ENCODE measurements around the gene HPSE2.

HPSE2 gene

DNA sequence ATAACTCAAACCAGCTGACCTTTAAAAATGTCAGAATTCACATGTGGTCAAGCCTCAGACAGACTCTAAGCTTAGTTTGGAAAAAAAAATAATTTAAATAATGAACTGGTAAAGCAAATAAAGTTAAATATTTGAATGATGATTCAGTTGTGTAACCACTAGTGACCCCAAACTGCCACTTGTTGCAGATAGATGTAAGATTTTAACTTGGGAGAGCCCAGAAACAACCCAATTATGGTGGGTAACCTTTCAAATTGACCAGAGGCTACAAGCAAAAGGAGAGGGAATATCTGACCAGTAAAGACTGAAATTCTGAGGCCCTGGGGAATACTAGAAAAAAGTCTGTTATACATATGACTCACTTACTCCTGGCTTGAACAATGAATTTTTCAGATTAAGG lies 268.1 kb downstream of the HPSE2 start:
- no peak for TF ChIP-seq CTCF (IDR thresholded peaks at IDR 0.05; ENCODE audit: low read depth, low read length)
- DNase-seq (ENCODE audit: extremely low read depth, low read depth) = no peak

GRCh38 chr10:98963608-98964007 lies 272.0 kb downstream of the HPSE2 start:
- TF ChIP-seq CTCF (IDR thresholded peaks at IDR 0.05; ENCODE audit: low read depth, low read length) = no peak
- DNase-seq (ENCODE audit: extremely low read depth, low read depth) = no peak

- DNase-seq (ENCODE audit: extremely low read depth, low read depth) = no peak
- no peak for TF ChIP-seq CTCF (IDR thresholded peaks at IDR 0.05; ENCODE audit: low read depth, low read length)
Measured at GRCh38 chr10:98959379-98959778, 276.3 kb downstream of the HPSE2 start.

DNA sequence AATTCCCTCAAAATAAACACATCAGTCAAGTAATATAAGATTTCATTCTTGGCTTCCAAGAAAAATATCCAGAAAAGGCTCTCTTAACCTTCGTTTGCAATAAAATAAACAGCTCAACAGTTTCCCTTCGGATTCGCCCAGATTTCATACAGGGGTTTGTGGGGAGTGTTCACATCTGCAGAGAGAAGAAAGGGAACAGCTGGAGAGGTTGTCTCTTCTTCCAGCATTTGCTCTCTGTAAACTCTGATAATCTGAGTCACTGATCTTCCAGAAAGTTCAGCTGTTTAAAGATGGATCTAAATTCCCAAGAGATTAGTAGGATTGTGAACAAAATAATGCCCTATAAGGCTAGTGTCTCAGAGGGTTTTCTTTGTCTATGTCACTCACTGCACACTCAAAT lies 277.9 kb downstream of the HPSE2 start:
- no peak for DNase-seq (ENCODE audit: extremely low read depth, low read depth)
- no peak for TF ChIP-seq CTCF (IDR thresholded peaks at IDR 0.05; ENCODE audit: low read depth, low read length)

- no peak for TF ChIP-seq CTCF (IDR thresholded peaks at IDR 0.05; ENCODE audit: low read depth, low read length)
- DNase-seq (ENCODE audit: extremely low read depth, low read depth) = no peak
Measured at GRCh38 chr10:98956576-98957260, 278.9 kb downstream of the HPSE2 start.

DNA sequence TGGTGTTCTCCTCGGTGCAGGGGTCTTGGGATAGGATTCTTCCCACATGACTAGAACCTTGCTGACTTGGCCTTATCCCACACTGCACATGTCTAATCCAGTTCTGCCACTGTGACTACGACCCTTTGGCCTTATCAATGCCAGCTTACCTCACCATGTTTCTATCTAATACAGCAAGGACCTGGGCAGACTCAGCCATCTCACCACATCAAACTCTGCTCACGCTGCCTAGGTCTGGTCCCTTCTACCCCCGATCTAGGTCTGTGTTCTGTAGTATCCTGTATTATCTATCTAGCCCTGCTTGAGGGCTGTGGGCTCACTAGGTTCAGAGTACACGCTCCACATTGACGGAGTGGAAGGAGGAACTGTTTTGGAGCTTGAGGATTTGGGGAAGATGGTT lies 282.4 kb downstream of the HPSE2 start:
- TF ChIP-seq CTCF (IDR thresholded peaks at IDR 0.05; ENCODE audit: low read depth, low read length) = no peak

GRCh38 chr10:98951269-98952000 lies 284.2 kb downstream of the HPSE2 start:
- DNase-seq (ENCODE audit: extremely low read depth, low read depth) = no peak
- no peak for TF ChIP-seq CTCF (IDR thresholded peaks at IDR 0.05; ENCODE audit: low read depth, low read length)

More for the DNA sequence above, 282.4 kb downstream of the HPSE2 start:
- DNase-seq (ENCODE audit: extremely low read depth, low read depth) = no peak
